ENCODE measurements around the gene IP6K3.

The IP6K3 gene

GRCh38 chr6:33746651-33747100 lies at the start of gene IP6K3:
Gene IP6K3, minus strand, starts transcription at chr6:33746905. Its CDS starts 11,429 bp downstream, at chr6:33735476.
- no peak for DNase-seq (ENCODE audit: low read depth in 2 of 2, low spot score in 1 of 2)

- no peak for DNase-seq (ENCODE audit: low read depth in 2 of 2, low spot score in 1 of 2)
Observed at GRCh38 chr6:33794910-33795623, 48.4 kb upstream of the IP6K3 start.

DNA sequence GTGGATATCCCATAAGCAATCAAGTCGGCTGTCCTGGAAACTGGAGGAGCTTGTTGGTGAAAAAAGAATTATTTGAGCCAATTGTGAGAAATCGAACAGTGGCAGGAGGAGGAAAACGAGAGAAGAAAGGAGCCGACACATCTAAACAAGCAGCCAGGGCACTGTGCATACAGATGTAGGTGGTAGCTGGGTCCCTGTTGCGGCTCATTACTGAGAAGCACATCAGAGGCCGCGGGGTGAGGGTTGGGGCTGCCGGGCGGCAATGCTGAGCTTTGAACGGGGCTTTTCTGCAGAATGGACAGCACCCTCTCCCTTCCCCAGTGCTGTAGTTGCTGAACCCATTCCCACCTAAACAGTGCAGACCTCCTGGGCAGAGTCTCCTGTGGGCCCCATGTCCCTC lies 46.3 kb upstream of the IP6K3 start:
- no peak for DNase-seq (ENCODE audit: low read depth in 2 of 2, low spot score in 1 of 2)

DNA sequence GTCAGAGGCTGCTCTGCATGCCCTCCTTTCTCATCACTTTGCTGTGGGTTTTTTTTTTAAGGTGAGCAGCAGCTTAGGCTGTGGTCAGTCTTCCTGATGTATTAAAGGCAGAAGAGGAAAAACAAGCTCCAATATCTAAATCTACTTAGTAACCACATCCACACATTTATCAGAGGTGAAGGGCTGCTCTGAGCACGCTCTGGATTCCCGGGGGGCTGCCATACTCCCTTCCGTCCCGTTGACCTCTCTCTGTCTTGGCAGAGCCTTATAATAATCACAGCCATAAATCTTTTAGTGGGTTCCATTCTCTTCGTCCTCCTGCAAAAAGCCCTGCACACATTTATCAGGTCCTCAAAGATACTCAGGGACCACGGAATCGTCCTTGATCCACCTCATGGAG lies 44.9 kb upstream of the IP6K3 start:
- DNase-seq (ENCODE audit: low read depth in 2 of 2, low spot score in 1 of 2) = no peak

- no peak for DNase-seq (ENCODE audit: low read depth in 2 of 2, low spot score in 1 of 2)
Observed at GRCh38 chr6:33790910-33791309, 44.2 kb upstream of the IP6K3 start.

DNA sequence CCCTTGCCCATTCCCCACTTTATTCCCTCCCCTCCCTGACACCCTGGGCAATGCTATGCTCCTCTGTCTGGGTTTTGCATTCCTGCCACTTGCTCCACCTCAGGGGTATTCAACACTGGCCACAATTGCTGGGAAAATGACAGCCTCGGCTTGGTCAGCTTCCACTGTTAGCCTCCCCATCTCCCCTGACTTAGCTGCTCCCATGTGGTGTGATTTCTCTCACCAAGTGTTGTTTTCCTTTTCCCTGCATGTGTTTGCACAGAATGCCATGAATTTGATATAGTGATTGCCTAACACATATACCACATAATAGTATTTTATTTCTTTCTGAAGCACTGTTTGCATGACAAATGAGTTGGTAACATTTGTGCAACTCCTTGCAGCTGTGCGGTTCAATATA lies 43.7 kb upstream of the IP6K3 start:
- DNase-seq (ENCODE audit: low read depth in 2 of 2, low spot score in 1 of 2) = no peak

DNA sequence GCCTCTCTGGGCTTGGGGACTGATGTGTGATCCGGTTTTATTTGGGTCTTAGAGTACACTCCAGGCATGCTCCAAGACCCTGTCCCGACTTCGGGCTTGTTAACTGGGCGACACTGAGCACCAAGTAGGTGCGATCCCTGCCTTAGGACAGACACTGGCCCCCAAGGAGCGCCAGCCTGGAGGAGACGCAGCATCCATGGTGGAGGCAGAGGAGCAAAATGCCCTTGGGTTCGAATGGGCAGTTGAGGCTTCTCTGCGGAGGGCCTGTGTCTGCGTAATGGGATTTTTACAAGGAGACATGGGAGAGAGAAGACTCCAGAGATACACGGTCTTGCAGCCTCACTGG lies 42.8 kb upstream of the IP6K3 start:
- DNase-seq (ENCODE audit: low read depth in 2 of 2, low spot score in 1 of 2) = no peak

GRCh38 chr6:33788694-33789549 lies 42.2 kb upstream of the IP6K3 start, which contains the start of gene LEMD2:
Gene LEMD2, minus strand, starts transcription at chr6:33789130. Its CDS starts 14 bp downstream, at chr6:33789116.
- peak; percentile 79 to 84 for DNase-seq (ENCODE audit: low read depth in 2 of 2, low spot score in 1 of 2)

GRCh38 chr6:33787954-33788693 lies 41.4 kb upstream of the IP6K3 start:
- peak in 1 of 2 donors; percentile 32 for DNase-seq (ENCODE audit: low read depth in 2 of 2, low spot score in 1 of 2)

DNA sequence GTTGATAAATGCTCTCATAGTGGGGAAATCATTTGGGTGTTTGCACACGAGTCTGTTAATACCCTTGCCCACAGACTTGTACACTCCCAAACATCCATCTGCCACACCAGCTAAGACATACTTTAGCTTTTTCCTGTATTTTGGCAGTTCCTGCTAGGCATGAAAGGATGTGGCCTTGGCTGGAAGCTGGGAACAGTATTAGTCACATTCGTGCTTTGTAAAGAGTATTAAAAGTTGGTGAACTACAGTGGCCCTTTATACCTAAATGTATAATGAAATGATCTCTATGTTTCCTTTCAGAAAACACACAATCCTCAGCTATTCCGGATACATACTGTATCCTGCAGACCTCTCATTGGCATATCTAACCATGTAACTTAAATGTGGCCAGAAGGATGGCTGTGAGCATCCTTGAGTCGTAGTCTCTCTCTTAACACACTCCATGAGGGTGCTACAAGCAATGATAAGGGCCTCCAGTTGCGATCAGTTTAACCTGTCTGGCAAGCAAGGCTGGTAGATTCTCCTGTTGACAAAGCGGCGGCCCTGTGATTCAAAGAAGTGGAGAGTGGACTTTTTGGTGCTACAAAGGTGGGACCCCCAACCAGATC lies 40.7 kb upstream of the IP6K3 start:
- no peak for DNase-seq (ENCODE audit: low read depth in 2 of 2, low spot score in 1 of 2)

DNA sequence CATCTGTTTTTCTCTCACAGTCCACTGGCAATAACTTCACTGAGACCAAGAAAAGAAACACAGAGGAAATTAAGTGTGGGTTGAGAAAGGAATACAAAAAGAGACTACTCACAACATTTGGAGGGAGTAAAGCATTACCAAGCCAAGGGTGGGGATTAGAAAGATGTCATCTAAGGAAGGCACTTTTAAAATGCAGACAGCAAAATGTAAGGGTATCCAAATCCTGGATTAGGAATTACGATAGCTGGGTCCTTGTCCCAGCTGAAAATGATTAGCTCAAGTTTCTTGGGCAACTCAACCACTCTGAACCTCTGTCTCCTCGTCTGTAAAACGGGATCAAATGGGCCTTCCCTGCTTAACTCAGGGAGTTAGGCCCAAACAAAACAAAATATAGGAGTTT lies 40.0 kb upstream of the IP6K3 start:
- DNase-seq (ENCODE audit: low read depth in 2 of 2, low spot score in 1 of 2) = no peak

GRCh38 chr6:33785778-33786177 lies 39.1 kb upstream of the IP6K3 start:
- DNase-seq (ENCODE audit: low read depth in 2 of 2, low spot score in 1 of 2) = no peak

DNA sequence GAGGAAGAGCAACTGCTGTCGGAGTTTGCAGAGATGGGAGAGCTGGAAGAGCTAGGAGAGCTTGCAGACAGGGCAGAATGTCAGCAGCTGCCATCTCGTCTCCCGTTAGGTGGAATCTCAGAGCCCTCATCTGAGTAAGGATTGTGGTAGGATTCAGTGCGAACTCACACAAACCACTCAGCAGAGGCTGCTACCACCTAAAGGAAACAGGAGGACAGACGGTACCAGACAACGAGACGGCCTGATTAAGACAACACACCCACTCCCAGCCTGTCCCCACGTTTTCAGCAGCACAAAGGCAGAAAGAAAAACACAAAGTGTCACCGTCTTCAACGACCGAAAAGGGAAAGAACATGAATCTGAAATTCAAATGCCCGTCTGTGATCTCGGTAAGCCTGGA lies 38.1 kb upstream of the IP6K3 start:
- no peak for DNase-seq (ENCODE audit: low read depth in 2 of 2, low spot score in 1 of 2)

GRCh38 chr6:33783781-33784520 lies 37.2 kb upstream of the IP6K3 start:
- no peak for DNase-seq (ENCODE audit: low read depth in 2 of 2, low spot score in 1 of 2)

DNA sequence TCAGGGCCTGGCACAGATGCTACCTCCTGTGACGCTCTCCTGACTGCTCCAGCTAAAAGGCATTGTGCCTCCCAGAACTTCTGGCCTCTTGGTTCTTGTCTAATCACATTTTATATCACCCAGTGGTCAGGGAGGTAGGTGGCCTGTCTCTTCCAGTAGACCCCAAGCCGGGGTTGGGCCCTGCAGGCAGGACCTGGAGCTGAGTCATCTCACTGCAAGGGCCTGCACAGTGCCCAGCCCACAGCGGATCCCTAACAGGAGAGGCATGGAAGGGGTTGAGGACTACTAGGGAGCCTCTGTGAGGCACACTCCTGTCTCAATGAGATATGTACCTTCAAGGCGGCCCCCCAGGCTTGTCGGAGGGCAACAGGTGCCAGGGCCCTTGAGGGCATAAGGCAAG lies 35.9 kb upstream of the IP6K3 start:
- no peak for DNase-seq (ENCODE audit: low read depth in 2 of 2, low spot score in 1 of 2)

DNA sequence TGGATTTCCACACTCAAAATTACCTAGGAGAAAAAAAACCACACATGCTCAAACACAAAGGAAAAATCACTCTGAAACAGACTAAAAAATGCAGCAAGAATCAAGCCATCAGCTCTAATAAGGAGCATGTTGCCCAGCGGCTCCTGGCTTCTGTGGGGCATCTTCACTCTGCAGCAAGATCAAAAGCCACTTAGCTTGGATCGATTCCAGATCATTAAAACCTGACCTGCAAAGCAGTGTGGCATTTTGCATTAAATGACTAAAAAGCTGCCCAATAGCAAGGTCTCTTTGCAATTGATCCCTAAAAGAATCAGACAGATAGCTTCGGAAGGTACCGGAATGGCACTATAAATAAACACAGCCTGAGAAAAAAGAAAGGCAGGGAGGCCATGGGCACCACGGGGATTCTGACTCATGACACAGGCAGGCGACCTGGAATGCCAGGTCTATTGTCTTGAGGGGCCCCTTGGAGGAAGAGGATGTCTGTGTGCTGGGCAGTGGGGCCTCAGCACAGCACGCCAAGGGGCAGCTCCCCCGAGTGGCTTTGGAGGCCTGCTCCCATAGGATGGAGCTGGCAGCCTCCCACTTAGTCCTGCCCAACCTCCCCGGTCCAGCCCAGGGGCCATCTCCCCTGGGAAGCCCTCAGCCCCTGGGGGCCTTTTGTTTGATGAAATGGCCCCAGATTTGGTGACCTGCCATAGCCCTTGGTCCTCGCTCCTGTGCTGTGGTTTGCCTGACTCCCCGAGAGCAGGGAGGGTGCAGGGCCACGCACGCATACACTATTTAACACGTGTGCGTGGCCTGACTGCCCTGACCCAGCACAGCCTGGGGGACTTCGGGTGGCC lies 34.6 kb upstream of the IP6K3 start:
- no peak for DNase-seq (ENCODE audit: low read depth in 2 of 2, low spot score in 1 of 2)

DNA sequence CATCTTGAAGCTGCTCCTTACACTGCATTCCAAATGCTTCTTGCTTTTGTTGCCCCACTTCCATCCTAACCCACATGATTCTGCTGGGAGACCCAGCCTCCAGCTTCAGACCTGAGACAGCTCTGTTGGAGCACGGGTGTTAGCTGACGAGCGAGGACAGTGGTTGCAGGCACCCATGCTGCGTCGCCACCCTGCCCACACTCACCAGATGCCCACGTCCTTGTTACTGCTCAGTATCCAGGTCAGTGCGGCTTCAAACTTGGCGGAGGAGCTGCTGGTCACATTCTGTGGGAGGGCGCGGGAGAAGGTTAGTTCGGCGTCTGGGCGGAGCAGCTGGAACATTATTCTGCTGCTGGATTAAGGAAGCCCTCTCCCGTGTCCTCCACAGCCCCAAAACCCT lies 33.2 kb upstream of the IP6K3 start:
- DNase-seq (ENCODE audit: low read depth in 2 of 2, low spot score in 1 of 2) = no peak

DNA sequence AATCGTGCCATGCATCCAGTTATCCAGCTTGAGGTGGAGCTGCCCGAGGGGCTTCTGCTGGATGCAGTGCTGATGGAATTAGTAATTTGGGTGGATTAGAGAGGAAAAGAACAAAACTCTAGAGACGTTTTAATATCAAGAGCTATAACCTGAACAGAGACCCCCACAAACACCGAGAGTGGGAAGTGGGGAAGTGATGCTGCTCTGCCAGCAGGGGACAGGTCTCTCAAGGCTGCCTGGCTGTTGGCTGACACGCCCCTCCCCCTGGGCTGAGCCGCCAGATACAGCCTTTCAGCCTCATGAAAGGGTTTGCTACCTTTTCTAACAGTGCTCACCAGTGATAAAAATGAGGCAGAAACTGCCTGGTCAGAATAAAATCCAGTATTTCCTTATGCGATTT lies 32.6 kb upstream of the IP6K3 start:
- no peak for DNase-seq (ENCODE audit: low read depth in 2 of 2, low spot score in 1 of 2)

DNA sequence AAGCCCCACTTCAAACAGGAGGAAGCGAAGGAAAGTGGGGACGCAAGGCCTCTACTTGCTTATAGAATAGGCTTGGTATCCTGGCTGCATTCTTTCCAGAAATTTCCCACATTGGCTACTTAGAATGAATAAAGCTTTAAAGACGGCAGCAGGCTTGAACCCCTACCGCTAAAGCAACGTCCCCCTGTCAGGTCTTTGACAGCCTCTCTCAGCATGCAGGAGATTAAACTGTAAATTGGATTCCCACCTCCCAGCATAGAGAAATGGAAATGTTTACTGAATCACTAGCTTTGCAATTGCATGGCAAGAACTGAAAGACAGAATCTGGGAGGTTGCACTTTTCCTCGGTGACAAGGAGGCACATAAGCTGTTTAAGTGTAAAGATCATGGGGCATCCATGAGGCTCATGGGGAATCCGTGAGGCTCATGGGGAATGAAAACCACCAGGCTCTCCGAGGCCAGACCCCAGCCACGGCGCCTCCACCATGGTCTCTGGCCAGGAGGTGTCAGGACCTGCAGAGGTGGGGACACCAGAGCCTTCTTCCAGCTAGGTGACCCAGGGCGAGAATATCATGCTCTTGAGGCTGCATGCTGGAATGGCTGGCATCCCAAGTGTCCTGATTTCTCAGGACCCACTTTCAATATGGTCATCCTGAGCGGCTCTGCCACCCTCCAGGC lies 31.9 kb upstream of the IP6K3 start:
- DNase-seq (ENCODE audit: low read depth in 2 of 2, low spot score in 1 of 2) = no peak

All from stimulated activated CD8-positive, alpha-beta memory T cell treated with anti-CD3 and anti-CD28 coated beads, Interleukin-4, amount 100 ng/mL, for 1 hour (primary cell).